Mucosa of descending colon (tissue), 3 donors: Measurements from ENCODE around the gene PCDHGA11. TPM values are rescaled to one million over a fixed set of nuclear protein-coding genes. Genes with fewer than 3 reads are reported as not detected.
A peak's percentile ranks its signal among the peaks of the same experiment; 100 is the strongest.
"Not testable (repeated sequence)": the region's sequence is repeated elsewhere in the genome, so short reads cannot be mapped to it uniquely, and the experiment has no call there.

ENCODE experiments used
- ATAC-seq: fragments of 200-7000 bp; cut with Tn5 transposase; one replicate; pipeline ENCODE4 v1.9.1; 2020; ENCODE audit warnings: mild to moderate bottlenecking, moderate library complexity
- DNase-seq, 3 donors: peaks; one replicate each; pipeline ENCODE4 v3.0.0-alpha.2; 2020
- H3K36me3 ChIP-seq: fragments of 200-600 bp; one replicate; pipeline ENCODE4 v1.8.0; 2021; ENCODE audit warnings: low read depth, mild to moderate bottlenecking
- H3K4me1 ChIP-seq: fragments of 200-600 bp; one replicate; pipeline ENCODE4 v1.8.0; 2021; ENCODE audit warnings: low read depth, mild to moderate bottlenecking
- H3K4me3 ChIP-seq: fragments of 200-600 bp; one replicate; pipeline ENCODE4 v1.8.0; 2021; ENCODE audit warnings: mild to moderate bottlenecking
- H3K9me3 ChIP-seq: fragments of 200-600 bp; one replicate; pipeline ENCODE4 v1.8.0; 2021; ENCODE audit warnings: mild to moderate bottlenecking
- intact Hi-C, 2 donors: fragments of 100-400 bp; cut with DNase I in 1 of 2; cut with micrococcal nuclease in 1 of 2; formaldehyde crosslinking; loops; one replicate each; pipeline versions ENCODE4 v1.11.0 to v1.11.1; 2022; cut with DNase I, micrococcal nuclease
- total RNA-seq, 3 donors: library from RNA; stranded (reverse); fragmentation: NEBNext Ultra II Directional in 2 of 3; extraction: Animal tissue kit (Norgen Biotek cat#: 25700) in 2 of 3; gene quantifications; one replicate each; pipeline versions ENCODE4 v1.2.1 to v1.2.4, GENCODE V29; 2021 to 2023
- TF ChIP-seq, protein P1 (sequence below): fragments of 200-600 bp; IDR thresholded peaks from one replicate; pipeline ENCODE4 v1.8.0; 2022; ENCODE audit warnings: antibody characterized with exemption, mild to moderate bottlenecking
- donor health status: DM: no; HTN: no; CAD: no; lungs with moderate emphysema.
- donor health status: DM: no; HTN: no; CAD: no.
- donor health status: DM: no; HTN: yes; CAD: no.

The PCDHGA11 gene
- total RNA-seq, 3 donors from 2014 or later = 1.8 to 5.6 (median 2.6) TPM

DNA sequence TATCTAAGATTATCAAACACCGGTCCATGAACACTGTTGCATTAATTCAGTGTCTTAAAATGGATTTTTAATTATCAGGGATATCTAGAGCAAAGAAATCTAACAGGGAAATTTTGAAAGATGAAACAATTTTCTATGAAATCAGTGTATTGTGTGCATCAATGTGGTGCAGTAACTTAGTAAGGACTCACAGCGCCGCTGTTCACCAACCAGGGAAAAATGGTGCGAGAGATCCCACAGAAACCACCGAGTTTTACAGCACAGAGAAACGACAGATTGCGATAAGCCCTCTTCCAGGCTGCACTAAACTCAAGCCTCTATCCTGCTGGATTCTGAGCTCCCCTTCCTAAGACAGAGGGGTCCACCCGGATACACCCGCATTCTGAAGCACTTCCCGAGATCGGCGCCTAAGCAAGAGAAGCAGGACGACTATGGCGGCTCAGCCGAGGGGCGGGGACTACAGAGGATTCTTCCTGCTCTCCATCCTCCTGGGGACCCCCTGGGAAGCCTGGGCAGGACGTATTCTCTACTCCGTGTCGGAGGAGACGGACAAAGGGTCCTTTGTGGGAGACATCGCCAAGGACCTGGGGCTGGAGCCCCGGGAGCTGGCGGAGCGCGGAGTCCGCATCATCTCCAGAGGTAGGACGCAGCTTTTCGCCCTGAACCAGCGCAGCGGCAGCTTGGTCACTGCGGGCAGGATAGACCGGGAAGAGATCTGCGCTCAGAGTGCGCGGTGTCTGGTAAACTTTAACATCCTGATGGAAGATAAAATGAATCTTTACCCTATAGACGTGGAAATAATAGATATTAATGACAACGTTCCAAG is 38.2 kb upstream of the PCDHGA11 start, which contains the start of gene PCDHGA7:
Gene PCDHGA7, plus strand, starts transcription at position 274 of the 826 bp plus-strand sequence. Its CDS starts 158 bp downstream, at position 432.
- Histone ChIP-seq H3K36me3 (no peaks in the 10 kb centered on the region), H3K4me1 (no peaks in the 10 kb centered on the region), H3K4me3 (no peak within 1 kb of the TSS), H3K9me3 (peaks cover 77% of the 10 kb centered on the region)
- DNase-seq = no peak
- TF ChIP-seq, protein P1, sequence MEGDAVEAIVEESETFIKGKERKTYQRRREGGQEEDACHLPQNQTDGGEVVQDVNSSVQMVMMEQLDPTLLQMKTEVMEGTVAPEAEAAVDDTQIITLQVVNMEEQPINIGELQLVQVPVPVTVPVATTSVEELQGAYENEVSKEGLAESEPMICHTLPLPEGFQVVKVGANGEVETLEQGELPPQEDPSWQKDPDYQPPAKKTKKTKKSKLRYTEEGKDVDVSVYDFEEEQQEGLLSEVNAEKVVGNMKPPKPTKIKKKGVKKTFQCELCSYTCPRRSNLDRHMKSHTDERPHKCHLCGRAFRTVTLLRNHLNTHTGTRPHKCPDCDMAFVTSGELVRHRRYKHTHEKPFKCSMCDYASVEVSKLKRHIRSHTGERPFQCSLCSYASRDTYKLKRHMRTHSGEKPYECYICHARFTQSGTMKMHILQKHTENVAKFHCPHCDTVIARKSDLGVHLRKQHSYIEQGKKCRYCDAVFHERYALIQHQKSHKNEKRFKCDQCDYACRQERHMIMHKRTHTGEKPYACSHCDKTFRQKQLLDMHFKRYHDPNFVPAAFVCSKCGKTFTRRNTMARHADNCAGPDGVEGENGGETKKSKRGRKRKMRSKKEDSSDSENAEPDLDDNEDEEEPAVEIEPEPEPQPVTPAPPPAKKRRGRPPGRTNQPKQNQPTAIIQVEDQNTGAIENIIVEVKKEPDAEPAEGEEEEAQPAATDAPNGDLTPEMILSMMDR = no peak
- intact Hi-C loops = no loop called here
- peak; percentile 22 for ATAC-seq

DNA sequence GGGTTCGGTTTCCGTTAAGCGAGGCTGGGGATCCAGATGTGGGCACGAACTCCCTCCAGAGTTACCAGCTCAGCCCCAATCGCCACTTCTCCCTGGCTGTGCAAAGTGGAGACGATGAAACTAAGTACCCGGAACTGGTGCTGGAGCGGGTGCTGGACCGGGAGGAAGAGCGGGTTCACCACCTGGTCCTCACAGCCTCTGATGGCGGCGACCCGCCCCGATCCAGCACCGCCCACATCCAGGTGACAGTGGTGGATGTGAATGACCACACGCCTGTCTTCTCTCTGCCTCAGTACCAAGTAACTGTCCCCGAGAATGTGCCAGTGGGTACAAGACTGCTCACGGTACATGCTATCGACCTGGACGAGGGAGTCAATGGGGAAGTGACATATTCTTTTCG is 37.5 kb upstream of the PCDHGA11 start:
- no peak overlapping the region for H3K4me3 ChIP-seq
- ATAC-seq (no peak), DNase-seq (no peak)
- intact Hi-C loops = no loop called here
- H3K36me3 ChIP-seq = no peaks in the 10 kb centered on the region
- peaks cover 74% of the 10 kb centered on the region for H3K9me3 ChIP-seq
- TF ChIP-seq, protein P1 = no peak
- H3K4me1 ChIP-seq = no peaks in the 10 kb centered on the region

DNA sequence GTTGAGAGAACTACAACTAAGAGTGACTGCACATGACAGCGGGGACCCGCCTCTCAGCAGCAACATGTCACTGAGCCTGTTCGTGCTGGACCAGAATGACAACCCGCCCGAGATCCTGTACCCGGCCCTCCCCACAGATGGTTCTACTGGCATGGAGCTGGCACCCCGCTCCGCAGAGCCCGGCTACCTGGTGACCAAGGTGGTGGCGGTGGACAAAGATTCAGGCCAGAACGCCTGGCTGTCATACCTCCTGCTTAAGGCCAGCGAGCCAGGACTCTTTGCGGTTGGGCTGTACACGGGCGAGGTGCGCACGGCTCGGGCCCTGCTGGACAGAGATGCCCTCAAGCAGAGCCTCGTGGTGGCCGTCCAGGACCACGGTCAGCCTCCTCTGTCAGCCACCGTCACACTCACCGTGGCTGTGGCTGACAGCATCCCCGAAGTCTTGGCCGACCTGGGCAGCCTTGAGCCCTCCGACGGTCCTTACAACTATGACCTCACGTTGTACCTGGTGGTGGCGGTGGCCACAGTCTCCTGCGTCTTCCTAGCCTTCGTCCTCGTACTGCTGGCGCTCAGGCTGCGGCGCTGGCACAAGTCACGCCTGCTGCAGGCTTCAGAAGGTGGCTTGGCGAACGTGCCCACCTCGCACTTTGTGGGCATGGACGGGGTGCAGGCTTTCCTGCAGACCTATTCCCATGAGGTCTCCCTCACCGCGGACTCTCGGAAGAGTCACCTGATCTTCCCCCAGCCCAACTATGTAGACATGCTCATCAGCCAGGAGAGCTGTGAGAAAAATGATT is 36.2 kb upstream of the PCDHGA11 start:
- Histone ChIP-seq H3K36me3 (no peaks in the 10 kb centered on the region), H3K9me3 (peaks cover 88% of the 10 kb centered on the region), H3K4me1 (no peaks in the 10 kb centered on the region), H3K4me3 (no peak overlapping the region)
- DNase-seq (no peak), ATAC-seq (no peak)
- TF ChIP-seq, protein P1 = no peak
- intact Hi-C loops = no loop called here

DNA sequence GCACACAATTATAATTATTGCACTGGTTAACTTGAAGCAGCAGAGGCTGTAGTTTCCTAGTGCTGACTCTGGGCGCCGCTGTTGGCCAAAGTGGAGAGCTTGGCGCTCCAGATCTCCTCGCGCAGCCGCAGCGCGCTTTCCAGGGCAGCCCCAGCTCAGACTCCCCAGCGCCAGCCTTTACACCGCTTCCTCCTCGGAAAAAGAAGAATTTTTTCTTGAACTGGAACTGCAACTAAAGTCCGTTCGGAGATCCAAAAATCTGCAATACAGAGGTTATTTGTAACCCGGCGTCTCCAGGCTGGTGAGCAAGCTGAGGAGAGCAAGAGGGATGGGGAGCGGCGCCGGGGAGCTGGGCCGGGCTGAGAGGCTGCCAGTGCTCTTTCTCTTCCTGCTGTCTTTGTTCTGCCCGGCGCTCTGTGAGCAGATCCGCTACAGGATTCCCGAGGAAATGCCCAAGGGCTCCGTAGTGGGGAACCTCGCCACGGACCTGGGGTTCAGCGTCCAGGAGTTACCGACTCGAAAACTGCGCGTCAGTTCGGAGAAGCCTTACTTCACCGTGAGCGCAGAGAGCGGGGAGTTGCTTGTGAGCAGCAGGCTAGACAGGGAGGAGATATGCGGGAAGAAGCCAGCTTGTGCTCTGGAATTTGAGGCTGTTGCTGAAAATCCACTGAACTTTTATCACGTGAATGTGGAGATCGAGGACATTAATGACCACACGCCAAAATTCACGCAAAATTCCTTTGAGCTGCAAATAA is 33.1 kb upstream of the PCDHGA11 start, which contains the start of gene PCDHGB4:
Gene PCDHGB4, plus strand, starts transcription at position 142 of the 755 bp plus-strand sequence. Its CDS starts 187 bp downstream, at position 329.
- H3K9me3 ChIP-seq = peaks cover 92% of the 10 kb centered on the region
- H3K4me3 ChIP-seq, intact Hi-C loops, H3K4me1 ChIP-seq, H3K36me3 ChIP-seq: not testable (repeated sequence)
- ATAC-seq = peak; percentile 63
- DNase-seq = peak in 1 of 3 donors; percentile 21

DNA sequence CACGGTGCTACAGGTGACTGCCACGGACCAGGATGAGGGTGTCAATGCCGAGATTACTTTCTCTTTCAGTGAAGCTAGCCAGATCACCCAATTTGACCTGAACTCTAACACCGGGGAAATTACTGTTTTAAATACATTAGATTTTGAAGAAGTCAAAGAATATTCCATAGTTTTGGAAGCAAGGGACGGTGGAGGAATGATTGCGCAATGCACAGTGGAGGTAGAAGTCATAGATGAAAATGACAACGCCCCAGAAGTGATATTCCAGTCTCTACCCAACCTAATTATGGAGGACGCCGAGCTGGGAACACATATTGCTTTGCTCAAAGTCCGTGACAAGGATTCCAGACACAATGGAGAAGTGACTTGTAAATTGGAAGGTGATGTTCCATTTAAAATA is 32.2 kb upstream of the PCDHGA11 start:
- H3K9me3 ChIP-seq = peaks cover 92% of the 10 kb centered on the region
- TF ChIP-seq, protein P1 = no peak

More for the DNA sequence above, 32.2 kb upstream of the PCDHGA11 start:
- DNase-seq = no peak
- no peak overlapping the region for H3K4me3 ChIP-seq
- no peak for ATAC-seq
- intact Hi-C loops = no loop called here
- H3K36me3 ChIP-seq = no peaks in the 10 kb centered on the region
- no peaks in the 10 kb centered on the region for H3K4me1 ChIP-seq
